ENCODE results near the gene LTC4S. TPM values are rescaled to one million over a fixed set of nuclear protein-coding genes. Genes with fewer than 3 reads are reported as not detected.

Gene LTC4S
- total and polyA plus RNA-seq, 2 experiments from 2014 or later: 5.8 to 10.1 TPM

- no peak for TF ChIP-seq ETS1 (IDR thresholded peaks at IDR 0.05)
- TF ChIP-seq ZNF114 (CRISPR knock-in tag; IDR thresholded peaks at IDR 0.05): no peak
- peak; percentile 60; the same call in 1 of the 2 replicates for TF ChIP-seq CREB1 (CRISPR knock-in tag; IDR thresholded peaks at IDR 0.05; ENCODE audit: low read depth)
- no peak for TF ChIP-seq REST (IDR thresholded peaks at IDR 0.05; ENCODE audit: unreplicated experiment)
- no peak for TF ChIP-seq EZH2phosphoT487 (IDR thresholded peaks at IDR 0.05; ENCODE audit: unreplicated experiment)
- TF ChIP-seq POLR2AphosphoS5 (IDR thresholded peaks at IDR 0.05; ENCODE audit: low read depth): peak; percentile 82
- TF ChIP-seq JUNB (IDR thresholded peaks at IDR 0.05; ENCODE audit: unreplicated experiment): no peak
Observed at GRCh38 chr5:179806250-179807048, 12.7 kb downstream of the LTC4S start, which contains the start of gene MGAT4B (continued).

DNA sequence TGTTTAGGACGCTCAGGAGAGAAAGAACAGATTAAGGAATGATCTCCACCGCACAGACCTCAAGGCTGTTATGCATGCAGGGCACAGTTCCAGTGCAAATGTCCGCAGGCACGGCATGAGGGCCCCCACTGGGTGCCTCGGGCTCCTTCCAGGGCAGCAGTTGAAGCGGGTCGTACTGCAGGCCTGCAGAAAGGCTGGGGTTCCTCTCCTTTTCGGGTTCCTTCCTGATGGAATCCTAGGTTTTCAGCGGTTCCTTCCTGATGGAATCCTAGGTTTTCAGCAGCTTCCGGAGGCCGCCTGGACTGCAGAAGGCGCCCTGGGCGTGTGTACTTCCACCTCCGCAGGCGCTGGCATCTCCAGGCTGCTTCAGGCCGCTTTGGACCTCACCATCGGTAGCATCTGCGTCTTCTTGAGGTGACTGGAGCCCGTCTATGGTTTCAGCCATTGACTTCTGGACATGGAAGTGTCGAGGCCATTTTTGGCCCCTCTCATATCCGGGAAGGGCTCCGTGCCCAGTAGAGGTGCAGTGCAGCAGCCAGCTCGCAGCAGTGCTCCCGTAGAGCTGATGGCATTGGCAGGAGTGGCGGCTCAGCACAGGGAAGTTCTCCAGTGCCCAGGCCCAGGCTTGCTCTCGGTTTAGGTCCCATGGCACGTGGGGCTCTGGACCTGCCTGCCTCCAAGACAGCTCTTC lies 18.5 kb downstream of the LTC4S start:
- Mint-ChIP-seq H3K36me3 (ENCODE audit: low read depth) (peaks cover 32% of the 10 kb centered on the region), H3K4me1 (peaks cover 19% of the 10 kb centered on the region), H3K27ac (no peak overlapping the region)
- TF ChIP-seq ZNF114 (CRISPR knock-in tag; IDR thresholded peaks at IDR 0.05): no peak
- no peak for TF ChIP-seq CREB1 (CRISPR knock-in tag; IDR thresholded peaks at IDR 0.05; ENCODE audit: low read depth)
- TF ChIP-seq, protein P1, sequence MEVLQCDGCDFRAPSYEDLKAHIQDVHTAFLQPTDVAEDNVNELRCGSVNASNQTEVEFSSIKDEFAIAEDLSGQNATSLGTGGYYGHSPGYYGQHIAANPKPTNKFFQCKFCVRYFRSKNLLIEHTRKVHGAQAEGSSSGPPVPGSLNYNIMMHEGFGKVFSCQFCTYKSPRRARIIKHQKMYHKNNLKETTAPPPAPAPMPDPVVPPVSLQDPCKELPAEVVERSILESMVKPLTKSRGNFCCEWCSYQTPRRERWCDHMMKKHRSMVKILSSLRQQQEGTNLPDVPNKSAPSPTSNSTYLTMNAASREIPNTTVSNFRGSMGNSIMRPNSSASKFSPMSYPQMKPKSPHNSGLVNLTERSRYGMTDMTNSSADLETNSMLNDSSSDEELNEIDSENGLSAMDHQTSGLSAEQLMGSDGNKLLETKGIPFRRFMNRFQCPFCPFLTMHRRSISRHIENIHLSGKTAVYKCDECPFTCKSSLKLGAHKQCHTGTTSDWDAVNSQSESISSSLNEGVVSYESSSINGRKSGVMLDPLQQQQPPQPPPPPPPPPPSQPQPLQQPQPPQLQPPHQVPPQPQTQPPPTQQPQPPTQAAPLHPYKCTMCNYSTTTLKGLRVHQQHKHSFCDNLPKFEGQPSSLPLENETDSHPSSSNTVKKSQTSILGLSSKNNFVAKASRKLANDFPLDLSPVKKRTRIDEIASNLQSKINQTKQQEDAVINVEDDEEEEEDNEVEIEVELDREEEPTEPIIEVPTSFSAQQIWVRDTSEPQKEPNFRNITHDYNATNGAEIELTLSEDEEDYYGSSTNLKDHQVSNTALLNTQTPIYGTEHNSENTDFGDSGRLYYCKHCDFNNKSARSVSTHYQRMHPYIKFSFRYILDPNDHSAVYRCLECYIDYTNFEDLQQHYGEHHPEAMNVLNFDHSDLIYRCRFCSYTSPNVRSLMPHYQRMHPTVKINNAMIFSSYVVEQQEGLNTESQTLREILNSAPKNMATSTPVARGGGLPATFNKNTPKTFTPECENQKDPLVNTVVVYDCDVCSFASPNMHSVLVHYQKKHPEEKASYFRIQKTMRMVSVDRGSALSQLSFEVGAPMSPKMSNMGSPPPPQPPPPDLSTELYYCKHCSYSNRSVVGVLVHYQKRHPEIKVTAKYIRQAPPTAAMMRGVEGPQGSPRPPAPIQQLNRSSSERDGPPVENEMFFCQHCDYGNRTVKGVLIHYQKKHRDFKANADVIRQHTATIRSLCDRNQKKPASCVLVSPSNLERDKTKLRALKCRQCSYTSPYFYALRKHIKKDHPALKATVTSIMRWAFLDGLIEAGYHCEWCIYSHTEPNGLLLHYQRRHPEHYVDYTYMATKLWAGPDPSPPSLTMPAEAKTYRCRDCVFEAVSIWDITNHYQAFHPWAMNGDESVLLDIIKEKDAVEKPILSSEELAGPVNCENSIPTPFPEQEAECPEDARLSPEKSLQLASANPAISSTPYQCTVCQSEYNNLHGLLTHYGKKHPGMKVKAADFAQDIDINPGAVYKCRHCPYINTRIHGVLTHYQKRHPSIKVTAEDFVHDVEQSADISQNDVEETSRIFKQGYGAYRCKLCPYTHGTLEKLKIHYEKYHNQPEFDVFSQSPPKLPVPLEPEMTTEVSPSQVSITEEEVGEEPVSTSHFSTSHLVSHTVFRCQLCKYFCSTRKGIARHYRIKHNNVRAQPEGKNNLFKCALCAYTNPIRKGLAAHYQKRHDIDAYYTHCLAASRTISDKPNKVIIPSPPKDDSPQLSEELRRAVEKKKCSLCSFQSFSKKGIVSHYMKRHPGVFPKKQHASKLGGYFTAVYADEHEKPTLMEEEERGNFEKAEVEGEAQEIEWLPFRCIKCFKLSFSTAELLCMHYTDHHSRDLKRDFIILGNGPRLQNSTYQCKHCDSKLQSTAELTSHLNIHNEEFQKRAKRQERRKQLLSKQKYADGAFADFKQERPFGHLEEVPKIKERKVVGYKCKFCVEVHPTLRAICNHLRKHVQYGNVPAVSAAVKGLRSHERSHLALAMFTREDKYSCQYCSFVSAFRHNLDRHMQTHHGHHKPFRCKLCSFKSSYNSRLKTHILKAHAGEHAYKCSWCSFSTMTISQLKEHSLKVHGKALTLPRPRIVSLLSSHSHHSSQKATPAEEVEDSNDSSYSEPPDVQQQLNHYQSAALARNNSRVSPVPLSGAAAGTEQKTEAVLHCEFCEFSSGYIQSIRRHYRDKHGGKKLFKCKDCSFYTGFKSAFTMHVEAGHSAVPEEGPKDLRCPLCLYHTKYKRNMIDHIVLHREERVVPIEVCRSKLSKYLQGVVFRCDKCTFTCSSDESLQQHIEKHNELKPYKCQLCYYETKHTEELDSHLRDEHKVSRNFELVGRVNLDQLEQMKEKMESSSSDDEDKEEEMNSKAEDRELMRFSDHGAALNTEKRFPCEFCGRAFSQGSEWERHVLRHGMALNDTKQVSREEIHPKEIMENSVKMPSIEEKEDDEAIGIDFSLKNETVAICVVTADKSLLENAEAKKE (CRISPR knock-in tag; IDR thresholded peaks at IDR 0.05): no peak
- no peak for TF ChIP-seq STAT1 (IDR thresholded peaks at IDR 0.05; ENCODE audit: unreplicated experiment)
- TF ChIP-seq POLR2AphosphoS5 (IDR thresholded peaks at IDR 0.05; ENCODE audit: low read depth): no peak
- no peak for TF ChIP-seq NANOG (IDR thresholded peaks at IDR 0.05; ENCODE audit: borderline replicate concordance)
- TF ChIP-seq EZH2phosphoT487 (IDR thresholded peaks at IDR 0.05; ENCODE audit: unreplicated experiment): no peak

More for the DNA sequence above, 18.5 kb downstream of the LTC4S start:
- no peak for ATAC-seq
- no peaks in the 10 kb centered on the region for H3K9me3 Mint-ChIP-seq
- Histone ChIP-seq H3K4me3 (no peak overlapping the region), H3K9me2 (ENCODE audit: insufficient read depth) (no peaks in the 10 kb centered on the region), H3K4me2 (no peak overlapping the region), H4K20me1 (replicated peaks; ENCODE audit: insufficient read depth) (no peaks in the 10 kb centered on the region; the same call in 1 of the 2 replicates), H2AFZ (no peak overlapping the region), H3K36me3 (ENCODE audit: insufficient read depth) (peaks cover 5% of the 10 kb centered on the region; the same call in 1 of the 2 replicates), H3K79me2 (replicated peaks; ENCODE audit: insufficient read depth) (peaks cover 3% of the 10 kb centered on the region; the same call in 1 of the 2 replicates), H3K27me3 (ENCODE audit: insufficient read depth) (peaks cover 3% of the 10 kb centered on the region; the same call in 1 of the 2 replicates), H3K27ac (ENCODE audit: low read depth) (no peak overlapping the region), H3K4me1 (ENCODE audit: insufficient read depth) (peaks cover 13% of the 10 kb centered on the region), H3F3A (replicated peaks; ENCODE audit: low read depth) (peaks cover 19% of the 10 kb centered on the region)
- no peak for DNase-seq (ENCODE audit: low spot score)
- H3K4me3 Mint-ChIP-seq: no peak overlapping the region
- H3K27me3 Mint-ChIP-seq (ENCODE audit: insufficient read depth, low read depth, poor library complexity): peaks cover 25% of the 10 kb centered on the region
